GM21360 (cell line): ENCODE measurements around the gene LRRC8C.
A peak's percentile ranks its signal among the peaks of the same experiment; 100 is the strongest.
"Not testable (repeated sequence)": the region's sequence is repeated elsewhere in the genome, so short reads cannot be mapped to it uniquely, and the experiment has no call there.

Experiments
- ATAC-seq: cut with Tn5 transposase; IDR thresholded peaks from one replicate; pipeline ENCODE4 v1.9.1; 2021; ENCODE audit warnings: mild to moderate bottlenecking, moderate library complexity; ENCODE audit not compliant: unreplicated experiment

Gene LRRC8C

GRCh38 chr1:89701746-89702241, 68.9 kb downstream of the LRRC8C start:
- ATAC-seq, result no peak

GRCh38 chr1:89702520-89703045, 69.7 kb downstream of the LRRC8C start:
- no peak for ATAC-seq

- ATAC-seq, result no peak
Observed at GRCh38 chr1:89703469-89703868, 70.5 kb downstream of the LRRC8C start.

GRCh38 chr1:89704014-89704413, 71.1 kb downstream of the LRRC8C start:
- no peak for ATAC-seq

- ATAC-seq, result not testable (repeated sequence)
Observed at GRCh38 chr1:89704885-89705284, 72.0 kb downstream of the LRRC8C start.

- ATAC-seq, result no peak
Observed at GRCh38 chr1:89705901-89706699, 73.2 kb downstream of the LRRC8C start.

GRCh38 chr1:89706700-89707012, 73.7 kb downstream of the LRRC8C start:
- no peak for ATAC-seq

- no peak for ATAC-seq
Observed at GRCh38 chr1:89708751-89709375, 75.9 kb downstream of the LRRC8C start.

GRCh38 chr1:89710498-89711139, 77.7 kb downstream of the LRRC8C start:
- ATAC-seq, result no peak

GRCh38 chr1:89711140-89711778, 78.3 kb downstream of the LRRC8C start:
- ATAC-seq, result no peak

GRCh38 chr1:89712420-89712819, 79.5 kb downstream of the LRRC8C start:
- no peak for ATAC-seq

GRCh38 chr1:89715677-89716076, 82.8 kb downstream of the LRRC8C start:
- ATAC-seq, result no peak

- peak; percentile 88 for ATAC-seq
Observed at GRCh38 chr1:89719502-89720306, 86.8 kb downstream of the LRRC8C start.

- ATAC-seq, result no peak
Observed at GRCh38 chr1:89720839-89721238, 87.9 kb downstream of the LRRC8C start.

- no peak for ATAC-seq
Observed at GRCh38 chr1:89721351-89721750, 88.4 kb downstream of the LRRC8C start.

- ATAC-seq, result no peak
Observed at GRCh38 chr1:89723144-89723543, 90.2 kb downstream of the LRRC8C start.

- no peak for ATAC-seq
Observed at GRCh38 chr1:89723863-89724262, 90.9 kb downstream of the LRRC8C start.

GRCh38 chr1:89724369-89725010, 91.6 kb downstream of the LRRC8C start:
- ATAC-seq, result peak; percentile 80

GRCh38 chr1:89725011-89725370, 92.1 kb downstream of the LRRC8C start:
- no peak for ATAC-seq

- ATAC-seq, result no peak
Observed at GRCh38 chr1:89725631-89726030, 92.7 kb downstream of the LRRC8C start.
